ENCODE data around the gene FAM20B.

The FAM20B gene

GRCh38 chr1:179007233-179007632 lies 18.5 kb upstream of the FAM20B start:
- no peak overlapping the region for H3K27ac Mint-ChIP-seq
- DNase-seq = no peak
- TF ChIP-seq CTCF (IDR thresholded peaks at IDR 0.05) = no peak
- no peaks in the 10 kb centered on the region for H3K36me3 Mint-ChIP-seq (ENCODE audit: low read depth)
- H3K4me3 Mint-ChIP-seq = no peak overlapping the region
- peaks cover 17% of the 10 kb centered on the region for H3K4me1 Mint-ChIP-seq
- H3K27me3 Mint-ChIP-seq (ENCODE audit: low read depth, poor library complexity) = peaks cover 2% of the 10 kb centered on the region
- no peaks in the 10 kb centered on the region for H3K9me3 Mint-ChIP-seq

- no peak for DNase-seq
- Mint-ChIP-seq H3K27ac (no peak overlapping the region), H3K27me3 (ENCODE audit: low read depth, poor library complexity) (peaks cover 5% of the 10 kb centered on the region), H3K4me3 (no peak overlapping the region), H3K36me3 (ENCODE audit: low read depth) (no peaks in the 10 kb centered on the region), H3K9me3 (no peaks in the 10 kb centered on the region), H3K4me1 (no peaks in the 10 kb centered on the region)
- no peak for TF ChIP-seq CTCF (IDR thresholded peaks at IDR 0.05)
These were observed 15.0 kb upstream of the FAM20B start for GRCh38 chr1:179010671-179011070.

- Mint-ChIP-seq H3K27me3 (ENCODE audit: low read depth, poor library complexity) (peaks cover 3% of the 10 kb centered on the region), H3K4me3 (no peak overlapping the region), H3K27ac (no peak overlapping the region), H3K9me3 (no peaks in the 10 kb centered on the region), H3K4me1 (no peaks in the 10 kb centered on the region), H3K36me3 (ENCODE audit: low read depth) (no peaks in the 10 kb centered on the region)
- DNase-seq = no peak
- TF ChIP-seq CTCF (IDR thresholded peaks at IDR 0.05) = no peak
These were observed 13.7 kb upstream of the FAM20B start for GRCh38 chr1:179012038-179012437.

GRCh38 chr1:179014123-179014522 lies 11.6 kb upstream of the FAM20B start:
- no peak overlapping the region for H3K27ac Mint-ChIP-seq
- peaks cover 14% of the 10 kb centered on the region for H3K27me3 Mint-ChIP-seq (ENCODE audit: low read depth, poor library complexity)
- no peak for TF ChIP-seq CTCF (IDR thresholded peaks at IDR 0.05)

GRCh38 chr1:179015396-179015795 lies 10.3 kb upstream of the FAM20B start:
- Mint-ChIP-seq H3K4me3 (no peak overlapping the region), H3K27ac (no peak overlapping the region), H3K9me3 (no peaks in the 10 kb centered on the region), H3K27me3 (ENCODE audit: low read depth, poor library complexity) (peaks cover 20% of the 10 kb centered on the region), H3K4me1 (no peaks in the 10 kb centered on the region), H3K36me3 (ENCODE audit: low read depth) (no peaks in the 10 kb centered on the region)
- no peak for TF ChIP-seq CTCF (IDR thresholded peaks at IDR 0.05)
- DNase-seq = no peak

More at GRCh38 chr1:179014123-179014522, 11.6 kb upstream of the FAM20B start:
- Mint-ChIP-seq H3K4me3 (no peak overlapping the region), H3K9me3 (no peaks in the 10 kb centered on the region), H3K4me1 (no peaks in the 10 kb centered on the region), H3K36me3 (ENCODE audit: low read depth) (no peaks in the 10 kb centered on the region)
- DNase-seq = no peak

GRCh38 chr1:179016706-179017382 lies 8.8 kb upstream of the FAM20B start:
- Mint-ChIP-seq H3K27ac (no peak overlapping the region), H3K4me1 (no peaks in the 10 kb centered on the region), H3K4me3 (no peak overlapping the region), H3K9me3 (no peaks in the 10 kb centered on the region), H3K36me3 (ENCODE audit: low read depth) (no peaks in the 10 kb centered on the region), H3K27me3 (ENCODE audit: low read depth, poor library complexity) (peaks cover 23% of the 10 kb centered on the region)
- TF ChIP-seq CTCF (IDR thresholded peaks at IDR 0.05) = no peak
- no peak for DNase-seq
